RWPE2 (cell line): Measurements from ENCODE around the gene SUFU.

Source experiments
- ATAC-seq: fragments of 200-7000 bp; cut with Tn5 transposase; 3 replicates; pipeline ENCODE4 v1.9.1; 2021; ENCODE audit warnings: low read depth
- DNase-seq: peaks from one replicate; pipeline ENCODE4 v3.0.0-alpha.2; 2020; ENCODE audit warnings: low spot score
- H3K27ac ChIP-seq: fragments of 450-650 bp; 2 replicates; pipeline ENCODE4 v1.5.1; 2017; ENCODE audit warnings: mild to moderate bottlenecking; ENCODE audit not compliant: poor library complexity, severe bottlenecking
- H3K27me3 ChIP-seq: fragments of 250-450 bp; sonication (Bioruptor Pico); 2 replicates; pipeline ENCODE4 v1.5.1; 2021; ENCODE audit warnings: mild to moderate bottlenecking, moderate library complexity; ENCODE audit not compliant: insufficient read depth, poor library complexity, severe bottlenecking
- H3K36me3 ChIP-seq: fragments of 250-450 bp; sonication (Bioruptor Pico); 2 replicates; pipeline ENCODE4 v1.5.1; 2020; ENCODE audit warnings: low read depth, mild to moderate bottlenecking, moderate library complexity
- H3K4me1 ChIP-seq: fragments of 250-450 bp; sonication (Bioruptor Pico); 2 replicates; pipeline ENCODE4 v1.5.1; 2021; ENCODE audit warnings: mild to moderate bottlenecking, moderate library complexity; ENCODE audit not compliant: insufficient read depth, poor library complexity, severe bottlenecking
- H3K4me3 ChIP-seq: fragments of 250-450 bp; sonication (Bioruptor Pico); 2 replicates; pipeline ENCODE4 v1.5.1; 2021; ENCODE audit warnings: mild to moderate bottlenecking, moderate library complexity; ENCODE audit not compliant: severe bottlenecking
- H3K9me3 ChIP-seq: fragments of 250-450 bp; sonication (Bioruptor Pico); 2 replicates; pipeline ENCODE4 v1.5.1; 2021; ENCODE audit warnings: mild to moderate bottlenecking, moderate library complexity; ENCODE audit not compliant: severe bottlenecking
- TF ChIP-seq, protein P1 (sequence below): fragments of 450-650 bp; IDR thresholded peaks from one replicate; pipeline ENCODE4 v1.5.1; 2017; ENCODE audit warnings: mild to moderate bottlenecking, moderate library complexity; ENCODE audit not compliant: poor library complexity, severe bottlenecking

The SUFU gene

DNA sequence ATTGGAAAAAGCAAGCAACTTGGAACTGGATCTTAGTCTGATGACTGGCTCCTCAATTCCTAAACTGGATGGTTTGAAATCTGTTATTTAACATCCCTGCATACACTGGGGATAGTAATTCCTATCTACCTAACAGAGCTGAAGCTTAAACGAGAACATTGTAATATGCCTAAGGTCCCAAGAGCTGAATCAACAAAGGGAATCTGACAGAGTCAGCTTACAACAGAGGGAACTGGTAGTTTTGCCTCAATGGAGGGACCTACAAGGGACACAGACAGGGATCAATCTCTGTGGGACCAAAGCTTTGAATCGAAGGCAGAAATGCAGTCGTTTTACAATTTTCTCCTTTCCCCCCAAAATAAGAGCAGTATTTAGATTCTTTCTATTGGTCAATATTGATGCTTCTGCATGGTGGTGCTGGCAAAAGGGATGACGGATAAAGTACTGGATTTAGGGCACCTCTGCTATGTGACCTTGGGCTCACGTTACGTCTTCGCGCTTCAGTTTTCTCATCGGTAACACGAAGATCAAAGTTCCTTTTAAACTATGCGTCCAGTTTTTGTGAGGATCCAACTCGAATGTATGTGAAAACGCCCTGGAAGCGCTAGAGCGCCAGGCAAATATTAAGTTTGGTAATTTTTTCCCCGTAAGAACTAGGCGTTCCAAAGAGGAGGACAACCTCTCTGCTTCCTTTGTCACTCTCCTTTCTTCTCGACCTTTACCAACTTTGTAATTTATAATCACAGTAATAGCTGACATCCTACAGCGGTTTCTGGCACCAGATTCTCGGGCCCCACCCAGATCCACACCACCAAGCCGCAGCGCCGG is 2.4 kb upstream of the SUFU start:
- H3K4me1 ChIP-seq, result peaks cover 7% of the 10 kb centered on the region
- no peaks in the 10 kb centered on the region for H3K9me3 ChIP-seq
- DNase-seq (no peak), ATAC-seq (no peak)
- H3K4me3 ChIP-seq, result peak overlapping the region; percentile 70
- H3K27me3 ChIP-seq, result no peaks in the 10 kb centered on the region
- TF ChIP-seq, protein P1, sequence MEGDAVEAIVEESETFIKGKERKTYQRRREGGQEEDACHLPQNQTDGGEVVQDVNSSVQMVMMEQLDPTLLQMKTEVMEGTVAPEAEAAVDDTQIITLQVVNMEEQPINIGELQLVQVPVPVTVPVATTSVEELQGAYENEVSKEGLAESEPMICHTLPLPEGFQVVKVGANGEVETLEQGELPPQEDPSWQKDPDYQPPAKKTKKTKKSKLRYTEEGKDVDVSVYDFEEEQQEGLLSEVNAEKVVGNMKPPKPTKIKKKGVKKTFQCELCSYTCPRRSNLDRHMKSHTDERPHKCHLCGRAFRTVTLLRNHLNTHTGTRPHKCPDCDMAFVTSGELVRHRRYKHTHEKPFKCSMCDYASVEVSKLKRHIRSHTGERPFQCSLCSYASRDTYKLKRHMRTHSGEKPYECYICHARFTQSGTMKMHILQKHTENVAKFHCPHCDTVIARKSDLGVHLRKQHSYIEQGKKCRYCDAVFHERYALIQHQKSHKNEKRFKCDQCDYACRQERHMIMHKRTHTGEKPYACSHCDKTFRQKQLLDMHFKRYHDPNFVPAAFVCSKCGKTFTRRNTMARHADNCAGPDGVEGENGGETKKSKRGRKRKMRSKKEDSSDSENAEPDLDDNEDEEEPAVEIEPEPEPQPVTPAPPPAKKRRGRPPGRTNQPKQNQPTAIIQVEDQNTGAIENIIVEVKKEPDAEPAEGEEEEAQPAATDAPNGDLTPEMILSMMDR, result no peak
- H3K27ac ChIP-seq, result peak overlapping the region; percentile 25
- H3K36me3 ChIP-seq, result no peaks in the 10 kb centered on the region; the same call in 1 of the 2 replicates

DNA sequence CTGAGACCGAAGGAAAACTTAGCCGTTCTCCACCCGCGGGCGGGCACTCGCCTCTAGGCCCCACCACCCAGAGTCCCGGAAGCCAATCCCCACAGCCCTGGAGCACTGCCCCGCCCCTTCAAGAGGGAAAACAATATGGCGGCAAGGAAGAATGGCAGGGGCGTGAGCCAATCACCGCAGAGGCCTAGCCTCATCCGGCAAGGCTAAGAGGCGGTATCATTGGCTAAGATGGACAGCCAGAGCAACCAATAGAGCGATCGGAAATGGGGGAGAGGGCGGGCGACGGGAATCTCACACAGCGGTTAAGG is 1.8 kb upstream of the SUFU start:
- H3K9me3 ChIP-seq, result no peaks in the 10 kb centered on the region
- DNase-seq, result peak; percentile 99
- peaks cover 7% of the 10 kb centered on the region for H3K4me1 ChIP-seq
- H3K27me3 ChIP-seq, result no peaks in the 10 kb centered on the region
- H3K36me3 ChIP-seq, result no peaks in the 10 kb centered on the region; the same call in 1 of the 2 replicates
- ATAC-seq, result peak; percentile 77
- TF ChIP-seq, protein P1, result no peak
- H3K4me3 ChIP-seq, result peak overlapping the region; percentile 70
- H3K27ac ChIP-seq, result peak overlapping the region; percentile 48

DNA sequence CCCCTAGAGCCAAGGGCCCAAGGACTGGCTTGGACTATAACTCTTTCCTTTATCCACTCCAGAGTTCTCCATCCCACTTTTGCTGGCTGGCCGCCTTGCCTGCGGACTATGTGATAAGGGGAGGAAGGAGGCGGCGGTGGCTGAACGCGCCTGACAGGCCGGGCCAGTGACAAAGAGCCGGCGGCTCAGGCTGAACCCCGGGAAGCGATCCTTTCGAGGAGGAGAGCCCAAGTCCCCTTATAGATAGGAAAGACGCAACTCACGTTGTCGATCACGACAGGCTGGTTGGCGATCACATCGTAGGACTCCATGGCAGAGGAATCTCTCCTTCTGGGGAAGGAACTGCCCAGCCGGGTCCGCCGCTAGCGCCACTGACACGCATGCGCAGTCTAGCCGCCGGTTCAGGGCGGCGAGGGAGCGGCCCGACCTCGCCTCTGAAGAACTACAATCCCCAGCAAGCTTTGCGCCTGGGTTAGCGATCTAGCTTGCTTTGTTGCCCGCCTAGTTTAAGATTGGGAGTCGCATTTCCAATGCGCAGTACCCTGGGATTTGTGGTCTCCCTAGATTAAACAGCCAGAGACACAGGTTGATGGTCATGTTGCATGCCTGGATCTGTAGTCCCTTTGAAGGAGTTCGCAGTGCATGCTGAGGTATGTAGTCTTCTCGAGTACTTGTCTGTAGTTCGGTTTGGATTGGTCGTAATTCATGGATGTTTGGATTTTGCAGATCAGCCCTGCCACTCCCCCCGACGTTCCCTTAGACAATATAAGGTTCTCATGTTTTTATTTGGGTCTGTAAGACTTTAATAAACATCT is 1.2 kb upstream of the SUFU start, which contains the start of gene ACTR1A:
Gene ACTR1A, minus strand, starts transcription at position 376 of the 815 bp plus-strand sequence. Its CDS starts 65 bp downstream, at position 311.
- no peaks in the 10 kb centered on the region for H3K9me3 ChIP-seq
- H3K27me3 ChIP-seq, result no peaks in the 10 kb centered on the region
- peak within 1 kb of the TSS; percentile 70 for H3K4me3 ChIP-seq
- ATAC-seq (peak; percentile 82), DNase-seq (peak; percentile 96)
- H3K4me1 ChIP-seq, result peaks cover 7% of the 10 kb centered on the region
- H3K27ac ChIP-seq, result peak within 1 kb of the TSS; percentile 48
- H3K36me3 ChIP-seq, result no peaks in the 10 kb centered on the region; the same call in 1 of the 2 replicates
- TF ChIP-seq, protein P1, result no peak

DNA sequence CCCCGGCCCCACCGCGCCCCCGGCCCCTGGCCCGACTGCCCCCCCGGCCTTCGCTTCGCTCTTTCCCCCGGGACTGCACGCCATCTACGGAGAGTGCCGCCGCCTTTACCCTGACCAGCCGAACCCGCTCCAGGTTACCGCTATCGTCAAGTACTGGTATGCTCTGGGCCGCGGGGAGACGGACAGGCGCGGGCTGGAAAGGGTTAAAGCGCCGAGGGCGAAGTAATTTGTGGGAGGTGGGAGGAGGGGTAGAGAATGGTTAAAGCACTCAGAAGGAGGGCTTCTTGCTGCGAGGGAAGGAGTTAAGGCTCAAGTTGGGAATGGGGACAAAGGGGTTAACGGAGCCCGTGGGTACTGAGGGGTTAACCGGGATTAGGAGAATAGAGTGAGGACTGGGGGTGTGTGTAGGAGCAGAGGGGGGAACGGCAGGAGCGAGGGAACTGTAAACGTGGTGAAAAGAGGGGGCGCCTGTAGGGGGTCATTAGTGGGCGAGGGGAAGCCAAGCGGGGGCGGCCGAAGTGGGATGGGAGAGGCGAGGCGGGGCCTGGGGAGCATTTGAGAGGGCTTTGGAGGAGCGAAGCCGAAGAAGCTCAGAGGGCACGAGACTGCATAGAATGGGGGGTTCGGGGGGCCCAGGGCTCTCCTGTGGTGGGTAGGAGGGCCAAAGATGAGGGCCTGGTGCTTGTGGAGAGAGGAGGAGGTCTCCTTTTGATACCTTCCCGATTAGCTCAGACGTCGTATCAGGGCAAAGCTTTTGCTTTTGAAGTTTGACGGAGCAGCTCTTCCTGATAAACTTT is 605 bp downstream of the SUFU start:
- Histone ChIP-seq H3K27ac (peak overlapping the region; percentile 5), H3K9me3 (no peaks in the 10 kb centered on the region), H3K27me3 (no peaks in the 10 kb centered on the region), H3K4me3 (peak overlapping the region; percentile 70), H3K4me1 (peaks cover 7% of the 10 kb centered on the region), H3K36me3 (peaks cover 5% of the 10 kb centered on the region)
- TF ChIP-seq, protein P1, result no peak
- no peak for ATAC-seq
- no peak for DNase-seq
